ENCODE data around the gene GGT5. TPM values are rescaled to one million over a fixed set of nuclear protein-coding genes. Genes with fewer than 3 reads are reported as not detected.

GGT5 gene
- total RNA-seq, 2 experiments from 2014 or later = 0.40 TPM; not detected in 1

DNA sequence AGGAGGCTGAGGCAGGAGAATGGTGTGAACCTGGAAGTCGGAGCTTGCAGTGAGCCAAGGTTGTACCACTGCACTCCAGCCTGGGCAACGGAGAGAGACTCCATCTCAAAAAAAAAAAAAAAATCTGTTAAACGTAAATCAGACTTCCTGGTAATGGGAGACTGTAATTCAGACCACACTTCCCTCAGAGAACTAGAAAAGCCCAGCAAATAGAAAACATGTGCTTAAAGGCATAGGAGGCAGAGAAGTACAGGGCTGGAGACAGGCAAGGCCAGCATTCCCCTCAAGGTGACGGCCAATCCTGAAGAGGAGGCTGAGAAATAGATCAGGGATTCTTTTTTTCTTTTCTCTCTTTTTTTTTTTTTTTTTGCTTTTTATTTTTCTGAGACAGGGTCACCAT lies 8.2 kb downstream of the GGT5 start:
- ATAC-seq (no peak), DNase-seq (no peak)
- Mint-ChIP-seq H3K36me3 (no peaks in the 10 kb centered on the region), H3K9me3 (ENCODE audit: low read depth) (no peaks in the 10 kb centered on the region), H3K4me3 (no peak overlapping the region), H3K4me1 (peaks cover 18% of the 10 kb centered on the region), H3K27me3 (no peaks in the 10 kb centered on the region), H3K27ac (no peak overlapping the region)
- CTCF ChIA-PET = no interaction called here

DNA sequence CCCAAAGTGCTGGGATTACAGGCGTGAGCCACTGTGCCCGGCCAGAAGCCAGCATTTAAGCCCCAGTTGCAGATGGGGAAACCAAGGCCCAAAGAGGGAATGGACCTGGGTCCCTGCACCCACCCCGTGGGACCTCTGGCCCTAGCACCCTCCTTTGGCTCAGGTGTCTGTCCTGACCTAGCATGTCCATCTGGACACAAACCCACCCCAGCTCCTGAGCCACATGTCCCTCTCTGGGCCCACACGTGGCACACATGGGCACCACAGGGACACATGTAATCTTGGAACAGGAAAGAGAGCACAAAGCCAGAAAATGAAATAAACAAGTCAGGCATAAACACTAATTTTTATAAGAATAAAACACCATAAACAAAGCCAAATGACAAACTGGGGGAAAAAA lies 9.6 kb downstream of the GGT5 start:
- ATAC-seq (no peak), DNase-seq (no peak)
- CTCF ChIA-PET = interaction anchor here (0.8 to 1.3 kb wide), 4 partner anchors 7 to 190 kb away, joined by 3 to 5 read pairs (median 3); no protein-coding TSS in a partner anchor
- H3K27me3 Mint-ChIP-seq = no peaks in the 10 kb centered on the region
- peaks cover 9% of the 10 kb centered on the region for H3K4me1 Mint-ChIP-seq
- H3K27ac Mint-ChIP-seq = no peak overlapping the region
- no peaks in the 10 kb centered on the region for H3K36me3 Mint-ChIP-seq
- H3K9me3 Mint-ChIP-seq (ENCODE audit: low read depth) = no peaks in the 10 kb centered on the region
- H3K4me3 Mint-ChIP-seq = no peak overlapping the region

DNA sequence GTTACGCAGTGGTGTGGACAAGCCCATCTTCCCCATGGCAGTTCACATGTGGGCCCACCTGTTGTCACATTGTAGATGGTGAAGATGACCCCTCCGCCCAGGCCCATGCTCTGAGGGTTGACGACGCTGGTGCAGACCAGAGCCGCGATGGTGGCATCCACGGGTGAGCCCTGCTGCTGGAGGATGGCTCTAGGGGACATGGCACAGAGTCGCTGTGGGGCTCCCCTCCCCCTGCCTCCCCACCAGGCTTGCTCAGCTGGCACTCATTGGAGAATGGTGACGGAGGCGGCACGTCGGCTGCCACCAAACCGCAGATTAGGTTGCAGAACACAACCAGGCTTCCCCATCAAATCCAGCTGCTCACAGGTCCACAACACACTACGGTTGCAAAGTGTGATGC lies 11.1 kb downstream of the GGT5 start:
- no peaks in the 10 kb centered on the region for H3K36me3 Mint-ChIP-seq
- ATAC-seq (no peak), DNase-seq (no peak)
- no peak overlapping the region for H3K4me3 Mint-ChIP-seq
- H3K27me3 Mint-ChIP-seq = no peaks in the 10 kb centered on the region
- H3K27ac Mint-ChIP-seq = no peak overlapping the region
- CTCF ChIA-PET = interaction anchor here (1.1 to 3.8 kb wide), 3 partner anchors 8 to 14 kb away, joined by 3 to 39 read pairs (median 4); no protein-coding TSS in a partner anchor
- peaks cover 6% of the 10 kb centered on the region for H3K4me1 Mint-ChIP-seq
- no peaks in the 10 kb centered on the region for H3K9me3 Mint-ChIP-seq (ENCODE audit: low read depth)

DNA sequence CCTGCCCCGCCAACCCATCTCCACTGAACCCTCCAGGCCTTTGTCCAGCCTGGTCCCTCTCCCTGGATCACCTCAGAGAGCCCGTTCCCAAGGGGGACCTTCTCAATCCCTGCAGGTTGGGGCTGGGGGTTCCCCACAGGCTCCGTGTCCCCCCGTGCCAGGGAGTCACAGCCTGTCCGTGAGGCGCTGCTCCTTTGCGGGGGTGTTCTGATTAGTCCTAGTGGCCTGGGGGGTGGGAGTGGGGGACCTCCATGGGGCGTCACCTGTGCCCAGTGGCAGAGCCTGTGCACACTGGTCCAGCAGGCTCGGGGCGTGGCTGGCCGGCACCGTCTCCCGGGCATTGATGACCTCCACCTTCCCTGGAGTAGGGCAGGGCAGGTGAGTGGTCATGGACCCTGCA lies 11.6 kb downstream of the GGT5 start:
- no peak overlapping the region for H3K27ac Mint-ChIP-seq
- H3K9me3 Mint-ChIP-seq (ENCODE audit: low read depth) = no peaks in the 10 kb centered on the region
- peaks cover 6% of the 10 kb centered on the region for H3K4me1 Mint-ChIP-seq
- DNase-seq (no peak), ATAC-seq (no peak)
- CTCF ChIA-PET = interaction anchor here (1.3 to 3.8 kb wide), 2 partner anchors 8 to 77 kb away, joined by 3 to 39 read pairs; no protein-coding TSS in a partner anchor
- H3K4me3 Mint-ChIP-seq = no peak overlapping the region
- no peaks in the 10 kb centered on the region for H3K36me3 Mint-ChIP-seq
- no peaks in the 10 kb centered on the region for H3K27me3 Mint-ChIP-seq

DNA sequence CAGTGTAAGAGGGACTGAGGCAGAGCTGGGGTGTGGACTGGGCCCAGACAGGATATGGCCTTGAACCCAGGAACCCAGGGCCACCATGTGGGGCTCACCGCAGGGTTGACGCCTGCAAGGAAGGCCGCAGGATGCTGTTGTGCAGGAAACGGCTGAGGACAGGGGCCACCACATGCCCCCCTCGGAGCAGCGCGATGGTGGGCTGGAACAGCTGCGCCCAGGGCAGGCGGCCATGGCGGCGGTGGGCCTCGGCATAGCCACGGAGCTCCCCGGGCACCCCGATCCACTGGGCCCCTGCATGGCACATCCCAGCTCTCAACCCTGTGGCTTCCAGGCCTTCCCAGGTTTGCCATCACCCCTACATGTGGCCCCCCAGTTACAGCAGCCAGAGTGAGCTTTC lies 12.2 kb downstream of the GGT5 start:
- DNase-seq (no peak), ATAC-seq (no peak)
- no peaks in the 10 kb centered on the region for H3K27me3 Mint-ChIP-seq
- CTCF ChIA-PET = interaction anchor here (1.2 to 3.8 kb wide), 4 partner anchors 9 to 76 kb away, joined by 3 to 39 read pairs (median 7); no protein-coding TSS in a partner anchor
- H3K4me1 Mint-ChIP-seq = peaks cover 6% of the 10 kb centered on the region
- H3K9me3 Mint-ChIP-seq (ENCODE audit: low read depth) = no peaks in the 10 kb centered on the region
- H3K27ac Mint-ChIP-seq = no peak overlapping the region
- no peaks in the 10 kb centered on the region for H3K36me3 Mint-ChIP-seq
- H3K4me3 Mint-ChIP-seq = no peak overlapping the region

DNA sequence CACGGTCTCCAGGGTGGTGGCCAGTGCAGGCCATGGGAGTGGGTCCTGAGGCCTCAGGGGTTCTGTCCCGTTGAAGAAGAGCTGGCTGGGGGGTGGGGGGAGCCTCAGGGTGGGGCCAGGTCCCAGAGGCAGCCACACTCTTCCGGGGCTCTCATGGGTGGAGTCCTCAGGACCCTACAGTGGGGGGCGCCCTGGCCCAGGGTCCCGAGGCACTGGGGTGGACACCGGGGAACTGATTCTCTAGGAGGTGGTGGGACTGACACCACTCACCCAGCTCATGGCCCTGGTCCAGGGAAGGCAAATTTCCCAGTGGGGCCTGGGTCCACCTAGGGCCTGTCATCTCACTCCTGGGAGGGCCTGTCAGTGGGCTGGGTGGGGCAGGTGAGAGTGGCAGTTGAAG lies 12.8 kb downstream of the GGT5 start:
- CTCF ChIA-PET = interaction anchor here (1.2 to 3.8 kb wide), 10 partner anchors 9 to 75 kb away, joined by 3 to 39 read pairs (median 12); no protein-coding TSS in a partner anchor
- Mint-ChIP-seq H3K4me1 (peaks cover 5% of the 10 kb centered on the region), H3K27me3 (no peaks in the 10 kb centered on the region), H3K9me3 (ENCODE audit: low read depth) (no peaks in the 10 kb centered on the region), H3K36me3 (peaks cover 2% of the 10 kb centered on the region), H3K4me3 (no peak overlapping the region), H3K27ac (no peak overlapping the region)
- no peak for DNase-seq
- ATAC-seq = no peak

DNA sequence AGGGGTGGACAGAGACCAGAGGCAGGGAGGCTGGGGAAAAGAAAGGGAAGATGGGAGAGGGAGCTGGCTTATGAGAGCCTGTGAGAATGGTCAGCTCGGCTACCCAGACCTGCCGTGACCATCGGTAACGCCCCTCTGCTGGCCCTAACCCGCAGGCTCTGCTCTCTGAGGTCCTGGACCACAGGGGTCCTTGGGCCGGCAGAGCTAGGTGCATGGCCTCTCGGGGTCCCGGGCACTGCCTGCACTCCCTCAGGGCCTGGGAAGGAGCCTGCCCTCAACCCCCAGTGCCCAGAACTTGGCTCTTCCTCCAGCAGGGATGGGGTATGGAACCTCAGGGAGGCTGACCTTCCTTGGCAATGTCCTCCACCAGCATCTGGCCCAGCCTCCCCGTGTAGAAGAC lies 13.2 kb downstream of the GGT5 start:
- no peak overlapping the region for H3K4me3 Mint-ChIP-seq
- peaks cover 4% of the 10 kb centered on the region for H3K4me1 Mint-ChIP-seq
- H3K36me3 Mint-ChIP-seq = peaks cover 2% of the 10 kb centered on the region
- no peaks in the 10 kb centered on the region for H3K27me3 Mint-ChIP-seq
- DNase-seq = no peak
- CTCF ChIA-PET = interaction anchor here (0.5 to 3.8 kb wide), 16 partner anchors 10 to 311 kb away, joined by 3 to 39 read pairs (median 8); no protein-coding TSS in a partner anchor
- H3K27ac Mint-ChIP-seq = no peak overlapping the region
- ATAC-seq = no peak
- H3K9me3 Mint-ChIP-seq (ENCODE audit: low read depth) = no peaks in the 10 kb centered on the region

DNA sequence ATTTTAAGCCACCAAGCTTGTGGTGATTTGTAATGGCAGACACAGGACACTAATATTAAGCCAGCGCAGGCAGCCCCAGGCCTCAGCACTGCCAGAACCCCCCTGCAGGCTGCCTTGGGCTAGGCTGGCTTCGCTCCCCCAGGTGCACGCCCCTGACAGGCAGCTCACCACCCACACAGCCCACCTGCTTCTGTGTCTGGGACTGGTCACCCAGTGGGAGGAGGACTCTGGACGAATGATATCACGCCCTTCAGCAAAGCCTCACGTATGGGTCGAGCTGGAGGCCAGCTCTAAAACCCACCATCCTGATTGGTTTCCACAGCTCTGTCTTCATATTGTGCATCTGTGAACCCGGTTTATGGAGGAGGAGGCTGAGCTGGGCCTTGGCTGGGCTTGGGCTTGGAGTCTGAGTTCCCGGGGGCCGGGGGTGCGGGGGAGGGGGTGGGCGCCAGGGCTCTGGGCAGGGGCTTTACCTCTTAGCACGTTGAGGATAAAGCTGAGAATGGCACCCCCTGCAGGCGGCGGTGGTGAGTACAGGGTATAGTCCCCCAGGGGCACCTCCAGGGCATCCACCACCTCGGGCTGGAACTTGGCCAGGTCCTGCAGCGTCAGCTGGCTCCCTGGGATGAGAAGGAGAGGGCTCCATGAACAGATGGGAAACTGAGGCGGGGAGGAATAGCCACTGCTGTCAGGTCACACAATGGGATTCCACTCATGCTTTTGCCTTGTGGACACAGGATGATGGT lies 13.8 kb downstream of the GGT5 start:
- Mint-ChIP-seq H3K4me3 (no peak overlapping the region), H3K9me3 (ENCODE audit: low read depth) (no peaks in the 10 kb centered on the region), H3K27ac (no peak overlapping the region), H3K27me3 (no peaks in the 10 kb centered on the region), H3K4me1 (peaks cover 3% of the 10 kb centered on the region), H3K36me3 (peaks cover 2% of the 10 kb centered on the region)
- ATAC-seq = peak; percentile 84
- peak; percentile 74 for DNase-seq
- CTCF ChIA-PET = interaction anchor here (0.5 to 3.8 kb wide), 22 partner anchors 9 to 368 kb away, joined by 3 to 39 read pairs (median 4); no protein-coding TSS in a partner anchor

DNA sequence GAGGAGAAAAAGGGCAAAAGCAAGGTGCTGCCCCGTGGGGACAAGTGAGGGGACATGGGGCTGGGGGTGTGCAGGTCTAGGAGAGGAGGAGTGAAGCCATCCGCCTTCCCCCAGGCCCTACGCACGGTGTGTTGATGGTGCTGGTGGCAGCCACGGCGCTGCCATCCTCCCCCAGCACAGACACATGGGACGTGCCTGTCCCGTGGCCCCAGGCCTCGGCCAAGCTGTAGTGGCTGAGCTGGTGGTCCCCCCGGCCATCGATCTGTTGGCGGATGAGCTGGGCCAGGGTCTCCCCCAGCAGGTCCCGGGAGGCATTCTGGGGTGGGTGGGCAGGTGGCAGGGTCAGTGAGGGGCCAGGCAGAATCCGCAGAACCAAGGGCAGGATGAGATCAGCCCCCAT lies 18.9 kb downstream of the GGT5 start:
- peaks cover 3% of the 10 kb centered on the region for H3K36me3 Mint-ChIP-seq
- CTCF ChIA-PET = interaction anchor here (3.0 kb wide), 1 partner anchor 9 kb away, joined by 8 read pairs; no protein-coding TSS in a partner anchor
- H3K27ac Mint-ChIP-seq = no peak overlapping the region

DNA sequence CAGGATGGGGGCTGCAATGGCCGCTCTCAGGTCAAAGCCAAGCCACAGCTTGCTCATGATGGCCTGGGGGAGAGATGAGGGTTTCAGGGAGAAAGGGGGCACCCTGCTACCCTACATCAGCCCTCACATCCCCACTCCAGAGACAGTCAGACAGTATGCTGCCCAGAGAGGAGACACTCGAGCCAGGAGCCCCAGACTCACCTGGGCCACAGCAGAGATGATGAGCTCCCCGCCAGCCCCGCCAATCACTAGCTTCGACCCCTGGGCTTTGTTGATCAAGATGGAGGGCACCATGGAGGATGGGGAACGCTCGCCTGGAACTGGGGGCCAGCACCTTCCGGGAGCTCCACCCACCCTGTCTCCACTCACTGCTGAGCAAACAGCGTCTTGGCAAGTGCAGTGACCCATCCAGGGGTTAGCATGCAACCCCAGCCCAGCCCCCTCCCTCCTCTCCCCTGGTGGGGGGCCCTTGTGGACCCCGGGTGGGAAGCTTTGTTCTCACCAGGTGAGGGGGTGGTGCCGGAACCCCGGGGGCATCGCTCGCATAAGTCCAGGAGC lies 19.8 kb downstream of the GGT5 start:
- H3K4me1 Mint-ChIP-seq = no peaks in the 10 kb centered on the region
- no peak overlapping the region for H3K4me3 Mint-ChIP-seq
- ATAC-seq (no peak), DNase-seq (no peak)
- peaks cover 3% of the 10 kb centered on the region for H3K36me3 Mint-ChIP-seq
- H3K9me3 Mint-ChIP-seq (ENCODE audit: low read depth) = no peaks in the 10 kb centered on the region
- no peaks in the 10 kb centered on the region for H3K27me3 Mint-ChIP-seq
- H3K27ac Mint-ChIP-seq = no peak overlapping the region
- CTCF ChIA-PET = interaction anchor here (1.2 kb wide), 1 partner anchor 20 kb away, joined by 3 read pairs; no protein-coding TSS in a partner anchor

More for the DNA sequence above, 18.9 kb downstream of the GGT5 start:
- no peak overlapping the region for H3K4me3 Mint-ChIP-seq
- DNase-seq = no peak
- H3K27me3 Mint-ChIP-seq = no peaks in the 10 kb centered on the region
- no peaks in the 10 kb centered on the region for H3K4me1 Mint-ChIP-seq
- H3K9me3 Mint-ChIP-seq (ENCODE audit: low read depth) = no peaks in the 10 kb centered on the region
- ATAC-seq = no peak

DNA sequence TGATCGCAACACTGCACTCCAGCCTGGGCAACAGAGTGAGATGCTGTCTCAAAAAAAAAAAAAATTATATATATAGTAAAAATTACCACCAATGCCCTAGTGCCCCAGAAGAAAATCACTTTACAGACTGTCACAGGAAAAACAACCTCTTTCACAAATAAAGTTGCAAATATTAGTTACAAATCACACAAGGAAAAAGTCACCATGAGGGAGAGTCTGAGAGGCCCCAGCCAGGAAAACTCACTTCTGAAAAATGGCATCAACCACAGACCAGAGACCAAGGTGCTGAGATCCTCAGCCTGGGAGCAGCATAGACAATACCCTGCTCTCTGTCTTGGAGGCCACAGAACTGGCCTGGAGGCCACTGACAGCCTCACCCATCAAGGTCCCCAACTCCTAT lies 20.4 kb downstream of the GGT5 start:
- Mint-ChIP-seq H3K36me3 (peaks cover 3% of the 10 kb centered on the region), H3K27me3 (no peaks in the 10 kb centered on the region), H3K4me1 (no peaks in the 10 kb centered on the region), H3K27ac (no peak overlapping the region), H3K4me3 (no peak overlapping the region), H3K9me3 (ENCODE audit: low read depth) (no peaks in the 10 kb centered on the region)
- ATAC-seq (no peak), DNase-seq (no peak)
- CTCF ChIA-PET = interaction anchor here (1.2 to 1.3 kb wide), 2 partner anchors 10 to 19 kb away, joined by 3 to 4 read pairs; no protein-coding TSS in a partner anchor

DNA sequence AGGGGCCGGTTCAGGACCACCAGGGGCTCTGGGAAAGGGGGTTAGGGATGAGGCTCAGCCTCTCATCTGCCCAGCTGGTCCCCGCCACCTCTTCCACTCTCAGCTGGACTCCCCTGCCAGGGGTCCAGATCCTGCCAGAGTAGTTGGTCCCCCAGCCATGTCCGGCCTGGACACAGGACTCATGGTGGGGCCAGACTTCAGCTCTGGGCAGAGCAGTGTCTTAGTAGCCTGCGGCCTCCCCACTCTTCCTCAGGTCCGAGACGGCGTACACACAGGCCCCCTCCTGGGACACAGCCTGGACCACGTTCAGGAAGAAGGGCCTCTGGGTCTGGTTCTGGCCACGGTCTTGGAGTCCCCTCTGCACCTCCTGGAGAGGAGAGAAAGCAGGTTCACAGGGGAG lies 25.1 kb downstream of the GGT5 start:
- Mint-ChIP-seq H3K36me3 (peaks cover 2% of the 10 kb centered on the region), H3K4me1 (peaks cover 14% of the 10 kb centered on the region), H3K27ac (no peak overlapping the region), H3K9me3 (ENCODE audit: low read depth) (no peaks in the 10 kb centered on the region), H3K27me3 (peaks cover 3% of the 10 kb centered on the region), H3K4me3 (no peak overlapping the region)
- CTCF ChIA-PET = interaction anchor here (1.4 to 2.9 kb wide), 2 partner anchors 11 to 12 kb away, joined by 4 to 10 read pairs; no protein-coding TSS in a partner anchor
- DNase-seq = no peak
- ATAC-seq = no peak

DNA sequence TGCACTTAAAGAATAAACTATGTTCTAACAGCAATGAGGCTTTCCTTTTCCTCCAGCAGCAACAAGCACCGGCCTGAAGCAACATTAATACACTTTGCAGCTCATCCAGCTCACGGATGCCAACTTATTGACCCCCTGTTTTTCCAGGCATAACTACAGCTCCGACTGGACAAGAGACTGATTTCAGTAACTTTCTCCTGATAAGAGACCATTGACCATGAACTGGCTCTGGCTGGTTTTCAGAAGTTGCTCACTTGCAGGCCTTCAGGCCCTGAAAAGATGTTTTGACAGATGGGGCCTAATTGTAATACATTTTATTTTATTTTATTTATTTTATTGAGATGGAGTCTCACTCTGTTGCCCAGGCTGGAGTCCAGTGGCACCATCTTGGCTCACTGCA lies 27.5 kb downstream of the GGT5 start:
- no peak for ATAC-seq
- H3K9me3 Mint-ChIP-seq (ENCODE audit: low read depth) = no peaks in the 10 kb centered on the region
- DNase-seq = no peak
- H3K27me3 Mint-ChIP-seq = peaks cover 3% of the 10 kb centered on the region
- H3K27ac Mint-ChIP-seq = peak overlapping the region; percentile 67
- H3K4me3 Mint-ChIP-seq = no peak overlapping the region
- H3K4me1 Mint-ChIP-seq = peaks cover 14% of the 10 kb centered on the region
- H3K36me3 Mint-ChIP-seq = no peaks in the 10 kb centered on the region
- CTCF ChIA-PET = interaction anchor here (1.1 to 2.9 kb wide), 4 partner anchors 10 to 28 kb away, joined by 4 to 10 read pairs (median 7); no protein-coding TSS in a partner anchor
